ELF-1 (cell line): ENCODE data around the gene SIGLEC8.

Experiments used
- DNase-seq: peaks from one replicate; pipeline ENCODE4 v3.0.0-alpha.2; 2016; ENCODE audit warnings: low read depth, low spot score

Gene SIGLEC8

GRCh38 chr19:51402117-51402516, 56.1 kb downstream of the SIGLEC8 start:
- no peak for DNase-seq
